A673 (cell line): ENCODE results near the gene CTSH.

Experiments used
- EZH2 ChIP-seq: fragments of 200-600 bp; sonication (generic); IDR thresholded peaks from 2 replicates; pipeline ENCODE4 v1.6.1; 2017; ENCODE audit warnings: borderline replicate concordance, low read depth, mild to moderate bottlenecking, mixed read lengths, antibody characterized with exemption, low read length; ENCODE audit not compliant: poor library complexity, severe bottlenecking
- TF ChIP-seq, protein P1 (sequence below): fragments of 300-800, 200-600 bp; sonication (generic); conservative IDR thresholded peaks from 2 replicates; pipeline ENCODE4 v1.5.1; 2017; ENCODE audit warnings: low read depth, mild to moderate bottlenecking, antibody characterized with exemption, low read length, moderate library complexity, mixed read lengths

GRCh38 chr15:78933823-78934654 is 10.8 kb downstream of the CTSH start:
- TF ChIP-seq EZH2 = no peak
- TF ChIP-seq, protein P1, sequence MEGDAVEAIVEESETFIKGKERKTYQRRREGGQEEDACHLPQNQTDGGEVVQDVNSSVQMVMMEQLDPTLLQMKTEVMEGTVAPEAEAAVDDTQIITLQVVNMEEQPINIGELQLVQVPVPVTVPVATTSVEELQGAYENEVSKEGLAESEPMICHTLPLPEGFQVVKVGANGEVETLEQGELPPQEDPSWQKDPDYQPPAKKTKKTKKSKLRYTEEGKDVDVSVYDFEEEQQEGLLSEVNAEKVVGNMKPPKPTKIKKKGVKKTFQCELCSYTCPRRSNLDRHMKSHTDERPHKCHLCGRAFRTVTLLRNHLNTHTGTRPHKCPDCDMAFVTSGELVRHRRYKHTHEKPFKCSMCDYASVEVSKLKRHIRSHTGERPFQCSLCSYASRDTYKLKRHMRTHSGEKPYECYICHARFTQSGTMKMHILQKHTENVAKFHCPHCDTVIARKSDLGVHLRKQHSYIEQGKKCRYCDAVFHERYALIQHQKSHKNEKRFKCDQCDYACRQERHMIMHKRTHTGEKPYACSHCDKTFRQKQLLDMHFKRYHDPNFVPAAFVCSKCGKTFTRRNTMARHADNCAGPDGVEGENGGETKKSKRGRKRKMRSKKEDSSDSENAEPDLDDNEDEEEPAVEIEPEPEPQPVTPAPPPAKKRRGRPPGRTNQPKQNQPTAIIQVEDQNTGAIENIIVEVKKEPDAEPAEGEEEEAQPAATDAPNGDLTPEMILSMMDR = no peak
